Heart right ventricle (tissue), 16 donors: Measurements from ENCODE around the gene GAB2. TPM values are rescaled to one million over a fixed set of nuclear protein-coding genes. Genes with fewer than 3 reads are reported as not detected.

Experiments used
- ATAC-seq, 8 donors: fragments of 200-7000 bp; cut with Tn5 transposase; one replicate each; pipeline ENCODE4 v1.9.1; 2020; ENCODE audit warnings: mild to moderate bottlenecking in 8 of 8, moderate library complexity in 8 of 8, moderate number of reproducible peaks in 1 of 8
- DNase-seq, 2 donors: peaks; one replicate each; pipeline ENCODE4 v3.0.0-alpha.2; 2020
- H3K27ac ChIP-seq, 10 donors: fragments of 200-600 bp; sonication (generic) in 2 of 10; one replicate each; pipeline versions ENCODE4 v1.5.0 to v1.8.0; 2020 to 2022; ENCODE audit warnings: mild to moderate bottlenecking in 3 of 10
- H3K27me3 ChIP-seq, 7 donors: fragments of 200-600 bp; one replicate each; pipeline ENCODE4 v1.8.0; 2021 to 2022; ENCODE audit warnings: mild to moderate bottlenecking in 2 of 7
- H3K36me3 ChIP-seq, 9 donors: fragments of 200-600 bp; sonication (generic) in 1 of 9; one replicate each; pipeline versions ENCODE4 v1.5.0 to v1.8.0; 2020 to 2022; ENCODE audit warnings: mild to moderate bottlenecking in 2 of 9
- H3K4me1 ChIP-seq, 9 donors: fragments of 200-600 bp; sonication (generic) in 1 of 9; one replicate each; pipeline versions ENCODE4 v1.5.0 to v1.8.0; 2020 to 2022; ENCODE audit warnings: mild to moderate bottlenecking in 4 of 9
- H3K4me3 ChIP-seq, 10 donors: fragments of 200-600 bp; sonication (generic) in 2 of 10; one replicate each; pipeline versions ENCODE4 v1.5.0 to v1.8.0; 2020 to 2022; ENCODE audit warnings: mild to moderate bottlenecking in 7 of 10, moderate library complexity in 2 of 10
- H3K9me3 ChIP-seq, 11 donors: fragments of 200-600 bp in 10 of 11; sonication (generic) in 2 of 11; one replicate each; pipeline versions ENCODE4 v1.5.0 to v1.8.0; 2013 to 2022; ENCODE audit warnings: mild to moderate bottlenecking in 2 of 11, control low read depth in 1 of 11, moderate library complexity in 1 of 11
- CTCF ChIP-seq, 9 donors: fragments of 200-600 bp; sonication (generic) in 2 of 9; IDR thresholded peaks; one replicate each; pipeline versions ENCODE4 v1.5.0 to v1.8.0; 2021 to 2022; ENCODE audit warnings: antibody characterized with exemption in 9 of 9, mild to moderate bottlenecking in 5 of 9, moderate library complexity in 1 of 9
- WGBS, 2 donors: extraction: QIAGEN DNeasy Blood & Tissue Kit; methylation state at CpG; one replicate each; pipeline ENCODE4 v1.1.7; 2013; ENCODE audit warnings: inconsistent platforms in 1 of 2; 5-methylcytosine and 5-hydroxymethylcytosine counted together
- intact Hi-C, 10 donors: fragments of 100-400 bp; cut with DNase I; formaldehyde crosslinking; loops; one replicate each; pipeline versions ENCODE4 v1.11.1 to v1.14.2; 2022
- polyA plus RNA-seq, 2 donors: library from polyadenylated mRNA; stranded (reverse); fragments of 200-250 nt; gene quantifications; one replicate each; pipeline ENCODE4 v1.2.3, GENCODE V29; 2013
- total RNA-seq, 10 donors: library from RNA; stranded (reverse); fragmentation: NEBNext Ultra II Directional in 3 of 10; extraction: Animal tissue kit (Norgen Biotek cat#: 25700) in 3 of 10; gene quantifications; one replicate each; pipeline versions ENCODE4 v1.2.1 to v1.2.4, GENCODE V29; 2021 to 2023
- donor health status: Arrhythmogenic right ventricular cardiomyopathy.
- donor health status: ischemic (EF 13 %, LVEDD 7.1; RV severe dilation, severe dysfunction).
- donor health status: healthy with polysubstance abuse.
- donor health status: DM: no; HTN: yes; CAD: no.
- donor health status: DM: no; HTN: no; CAD: no.
- donor health status: ischemic (EF 25% LVEDD 6.9; RV normal size, moderate dysfunction).
- donor health status: ischemic (EF 25% LVEDD 5.7; RV mildly dilated, moderate dysfunction).
- donor health status: healthy.
- donor health status: DM: yes; HTN: yes; CAD: no.
- donor health status: Ischemic cardiomyopathy.
- donor health status: ischemic (EF 35%, LVEDD 5.7; RV mildly dilated, moderate dysfunction).
- donor health status: nonischemic (EF 11% LVEDD 7.7; RV severe dilation, severe dysfunction).
- donor health status: DM: yes; HTN: yes; CAD: no.
- donor health status: PGD.
- donor health status: ischemic (EF 29% LVEDD 5.4; RV normal size, mild dysfunction).
- donor health status: nonischemic (EF 23%, LVEDD 6.1; RV moderate dilation, normal function).

The GAB2 gene
- total and polyA plus RNA-seq, 12 donors = 5.0 to 44.6 (median 27.0) TPM

- no peak overlapping the region for H3K27ac ChIP-seq
- no peak for ATAC-seq
- 67% methylated on average over 4 of the region's 4 CpGs for WGBS, 2 donors
- H3K27me3 ChIP-seq = no peaks in the 10 kb centered on the region
- no peak overlapping the region for H3K4me3 ChIP-seq
- intact Hi-C loops = loop anchor here in 1 of 10 donors (10.0 kb wide), 1 partner anchor 83 kb away; no protein-coding TSS in a partner anchor
- H3K4me1 ChIP-seq = peaks cover 8 to 65% (median 35%) of the 10 kb centered on the region in 9 donors
- no peaks in the 10 kb centered on the region for H3K36me3 ChIP-seq
- TF ChIP-seq CTCF (IDR thresholded peaks at IDR 0.05) = no peak
- no peak for DNase-seq
- H3K9me3 ChIP-seq = no peaks in the 10 kb centered on the region
Observed at GRCh38 chr11:78261367-78261766, 156.3 kb downstream of the GAB2 start.

GRCh38 chr11:78259777-78260487, 157.7 kb downstream of the GAB2 start:
- H3K36me3 ChIP-seq = no peaks in the 10 kb centered on the region
- whole genome bisulfite sequencing, 2 donors = 81 to 82% methylated on average over 8 of the region's 8 CpGs
- H3K4me1 ChIP-seq = peaks cover 8 to 79% (median 46%) of the 10 kb centered on the region in 9 donors
- H3K27me3 ChIP-seq = no peaks in the 10 kb centered on the region
- peak overlapping the region in 1 of 10 donors; percentile 7 for H3K27ac ChIP-seq
- H3K4me3 ChIP-seq = no peak overlapping the region
- TF ChIP-seq CTCF (IDR thresholded peaks at IDR 0.05) = no peak
- intact Hi-C loops = loop anchor here in 3 of 10 donors (10.0 kb wide), 3 partner anchors 85 to 115 kb away; no protein-coding TSS in a partner anchor
- ATAC-seq = no peak
- no peak for DNase-seq
- no peaks in the 10 kb centered on the region for H3K9me3 ChIP-seq

GRCh38 chr11:78257654-78258053, 160.0 kb downstream of the GAB2 start:
- Histone ChIP-seq H3K27ac (peak overlapping the region; percentile 22 to 84 (median 58)), H3K4me3 (no peak overlapping the region), H3K9me3 (no peaks in the 10 kb centered on the region), H3K36me3 (no peaks in the 10 kb centered on the region), H3K4me1 (peaks cover 8 to 84% (median 47%) of the 10 kb centered on the region in 9 donors), H3K27me3 (no peaks in the 10 kb centered on the region)
- 96 to 97% methylated on average over 3 of the region's 3 CpGs for WGBS, 2 donors
- ATAC-seq (no peak), DNase-seq (no peak)
- intact Hi-C loops = loop anchor here in 2 of 10 donors (10.0 kb wide), 2 partner anchors 97 to 117 kb away; no protein-coding TSS in a partner anchor
- no peak for TF ChIP-seq CTCF (IDR thresholded peaks at IDR 0.05)

- peak overlapping the region; percentile 22 to 84 (median 58) for H3K27ac ChIP-seq
- no peaks in the 10 kb centered on the region for H3K36me3 ChIP-seq
- no peaks in the 10 kb centered on the region for H3K9me3 ChIP-seq
- 23 to 31% methylated on average over 3 of the region's 3 CpGs for WGBS, 2 donors
- no peak overlapping the region for H3K4me3 ChIP-seq
- no peak for TF ChIP-seq CTCF (IDR thresholded peaks at IDR 0.05)
- peak; percentile 75 to 84 for DNase-seq
- H3K27me3 ChIP-seq = no peaks in the 10 kb centered on the region
- intact Hi-C loops = loop anchor here in 2 of 10 donors (10.0 kb wide), 2 partner anchors 98 to 118 kb away; no protein-coding TSS in a partner anchor
- peak; percentile 89 to 97 (median 93) for ATAC-seq
- peaks cover 10 to 84% (median 46%) of the 10 kb centered on the region in 9 donors for H3K4me1 ChIP-seq
Observed at GRCh38 chr11:78256962-78257361, 160.7 kb downstream of the GAB2 start.
